ENCODE results near the gene BANP. TPM values are rescaled to one million over a fixed set of nuclear protein-coding genes. Genes with fewer than 3 reads are reported as not detected.

Gene BANP
- total and polyA plus RNA-seq, 2 of the 8 experiments (the other 6 are each of a cell fraction or from before 2014, with no cell fraction given): 25.8 to 39.8 TPM

DNA sequence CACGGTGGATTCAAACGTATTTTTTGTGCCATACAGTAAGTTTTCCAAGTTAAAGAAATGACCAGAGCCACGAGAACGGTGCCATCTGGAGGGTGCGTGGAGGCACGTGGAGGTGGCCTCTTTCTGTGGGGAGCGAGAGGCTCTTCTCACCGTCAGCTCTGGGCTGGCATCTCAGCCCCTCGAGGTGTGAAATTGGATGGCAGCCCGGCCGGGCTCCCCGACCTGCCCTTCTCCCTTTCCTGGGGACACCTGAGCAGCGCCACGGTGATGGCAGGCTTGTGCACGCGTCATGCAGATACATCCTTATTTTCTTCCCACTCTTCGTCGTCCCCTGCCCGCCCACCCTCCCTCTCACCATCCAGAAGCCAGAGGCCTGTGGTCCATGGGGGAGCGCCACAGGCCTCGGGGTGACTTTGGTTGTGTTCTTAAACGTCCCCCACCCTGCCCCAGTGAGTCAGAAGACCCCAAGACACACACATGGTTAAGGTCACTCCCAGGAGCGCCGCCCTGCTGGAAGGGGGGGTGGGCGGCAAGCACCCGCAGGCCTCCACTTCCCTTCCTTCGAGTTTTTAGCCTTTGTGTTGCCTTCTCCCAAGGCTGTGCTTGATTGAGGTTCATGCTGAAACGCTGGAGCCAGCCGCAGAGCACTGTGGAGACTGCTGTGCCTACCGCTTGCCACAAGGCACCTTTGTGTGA, 109.4 kb downstream of the BANP start (continued):
- TF ChIP-seq, protein P1, sequence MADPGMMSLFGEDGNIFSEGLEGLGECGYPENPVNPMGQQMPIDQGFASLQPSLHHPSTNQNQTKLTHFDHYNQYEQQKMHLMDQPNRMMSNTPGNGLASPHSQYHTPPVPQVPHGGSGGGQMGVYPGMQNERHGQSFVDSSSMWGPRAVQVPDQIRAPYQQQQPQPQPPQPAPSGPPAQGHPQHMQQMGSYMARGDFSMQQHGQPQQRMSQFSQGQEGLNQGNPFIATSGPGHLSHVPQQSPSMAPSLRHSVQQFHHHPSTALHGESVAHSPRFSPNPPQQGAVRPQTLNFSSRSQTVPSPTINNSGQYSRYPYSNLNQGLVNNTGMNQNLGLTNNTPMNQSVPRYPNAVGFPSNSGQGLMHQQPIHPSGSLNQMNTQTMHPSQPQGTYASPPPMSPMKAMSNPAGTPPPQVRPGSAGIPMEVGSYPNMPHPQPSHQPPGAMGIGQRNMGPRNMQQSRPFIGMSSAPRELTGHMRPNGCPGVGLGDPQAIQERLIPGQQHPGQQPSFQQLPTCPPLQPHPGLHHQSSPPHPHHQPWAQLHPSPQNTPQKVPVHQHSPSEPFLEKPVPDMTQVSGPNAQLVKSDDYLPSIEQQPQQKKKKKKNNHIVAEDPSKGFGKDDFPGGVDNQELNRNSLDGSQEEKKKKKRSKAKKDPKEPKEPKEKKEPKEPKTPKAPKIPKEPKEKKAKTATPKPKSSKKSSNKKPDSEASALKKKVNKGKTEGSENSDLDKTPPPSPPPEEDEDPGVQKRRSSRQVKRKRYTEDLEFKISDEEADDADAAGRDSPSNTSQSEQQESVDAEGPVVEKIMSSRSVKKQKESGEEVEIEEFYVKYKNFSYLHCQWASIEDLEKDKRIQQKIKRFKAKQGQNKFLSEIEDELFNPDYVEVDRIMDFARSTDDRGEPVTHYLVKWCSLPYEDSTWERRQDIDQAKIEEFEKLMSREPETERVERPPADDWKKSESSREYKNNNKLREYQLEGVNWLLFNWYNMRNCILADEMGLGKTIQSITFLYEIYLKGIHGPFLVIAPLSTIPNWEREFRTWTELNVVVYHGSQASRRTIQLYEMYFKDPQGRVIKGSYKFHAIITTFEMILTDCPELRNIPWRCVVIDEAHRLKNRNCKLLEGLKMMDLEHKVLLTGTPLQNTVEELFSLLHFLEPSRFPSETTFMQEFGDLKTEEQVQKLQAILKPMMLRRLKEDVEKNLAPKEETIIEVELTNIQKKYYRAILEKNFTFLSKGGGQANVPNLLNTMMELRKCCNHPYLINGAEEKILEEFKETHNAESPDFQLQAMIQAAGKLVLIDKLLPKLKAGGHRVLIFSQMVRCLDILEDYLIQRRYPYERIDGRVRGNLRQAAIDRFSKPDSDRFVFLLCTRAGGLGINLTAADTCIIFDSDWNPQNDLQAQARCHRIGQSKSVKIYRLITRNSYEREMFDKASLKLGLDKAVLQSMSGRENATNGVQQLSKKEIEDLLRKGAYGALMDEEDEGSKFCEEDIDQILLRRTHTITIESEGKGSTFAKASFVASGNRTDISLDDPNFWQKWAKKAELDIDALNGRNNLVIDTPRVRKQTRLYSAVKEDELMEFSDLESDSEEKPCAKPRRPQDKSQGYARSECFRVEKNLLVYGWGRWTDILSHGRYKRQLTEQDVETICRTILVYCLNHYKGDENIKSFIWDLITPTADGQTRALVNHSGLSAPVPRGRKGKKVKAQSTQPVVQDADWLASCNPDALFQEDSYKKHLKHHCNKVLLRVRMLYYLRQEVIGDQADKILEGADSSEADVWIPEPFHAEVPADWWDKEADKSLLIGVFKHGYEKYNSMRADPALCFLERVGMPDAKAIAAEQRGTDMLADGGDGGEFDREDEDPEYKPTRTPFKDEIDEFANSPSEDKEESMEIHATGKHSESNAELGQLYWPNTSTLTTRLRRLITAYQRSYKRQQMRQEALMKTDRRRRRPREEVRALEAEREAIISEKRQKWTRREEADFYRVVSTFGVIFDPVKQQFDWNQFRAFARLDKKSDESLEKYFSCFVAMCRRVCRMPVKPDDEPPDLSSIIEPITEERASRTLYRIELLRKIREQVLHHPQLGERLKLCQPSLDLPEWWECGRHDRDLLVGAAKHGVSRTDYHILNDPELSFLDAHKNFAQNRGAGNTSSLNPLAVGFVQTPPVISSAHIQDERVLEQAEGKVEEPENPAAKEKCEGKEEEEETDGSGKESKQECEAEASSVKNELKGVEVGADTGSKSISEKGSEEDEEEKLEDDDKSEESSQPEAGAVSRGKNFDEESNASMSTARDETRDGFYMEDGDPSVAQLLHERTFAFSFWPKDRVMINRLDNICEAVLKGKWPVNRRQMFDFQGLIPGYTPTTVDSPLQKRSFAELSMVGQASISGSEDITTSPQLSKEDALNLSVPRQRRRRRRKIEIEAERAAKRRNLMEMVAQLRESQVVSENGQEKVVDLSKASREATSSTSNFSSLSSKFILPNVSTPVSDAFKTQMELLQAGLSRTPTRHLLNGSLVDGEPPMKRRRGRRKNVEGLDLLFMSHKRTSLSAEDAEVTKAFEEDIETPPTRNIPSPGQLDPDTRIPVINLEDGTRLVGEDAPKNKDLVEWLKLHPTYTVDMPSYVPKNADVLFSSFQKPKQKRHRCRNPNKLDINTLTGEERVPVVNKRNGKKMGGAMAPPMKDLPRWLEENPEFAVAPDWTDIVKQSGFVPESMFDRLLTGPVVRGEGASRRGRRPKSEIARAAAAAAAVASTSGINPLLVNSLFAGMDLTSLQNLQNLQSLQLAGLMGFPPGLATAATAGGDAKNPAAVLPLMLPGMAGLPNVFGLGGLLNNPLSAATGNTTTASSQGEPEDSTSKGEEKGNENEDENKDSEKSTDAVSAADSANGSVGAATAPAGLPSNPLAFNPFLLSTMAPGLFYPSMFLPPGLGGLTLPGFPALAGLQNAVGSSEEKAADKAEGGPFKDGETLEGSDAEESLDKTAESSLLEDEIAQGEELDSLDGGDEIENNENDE (IDR thresholded peaks at IDR 0.05; ENCODE audit: insufficient replicate concordance, low read length): no peak
